Lower lobe of right lung (tissue), 2 donors: Measurements from ENCODE around the gene C22orf23. TPM values are rescaled to one million over a fixed set of nuclear protein-coding genes. Genes with fewer than 3 reads are reported as not detected.
A peak's percentile ranks its signal among the peaks of the same experiment; 100 is the strongest.

Experiments used
- ATAC-seq, 2 donors: fragments of 200-7000 bp; cut with Tn5 transposase; one replicate each; pipeline ENCODE4 v1.9.1; 2020 to 2022; ENCODE audit warnings: mild to moderate bottlenecking in 2 of 2, moderate library complexity in 2 of 2
- DNase-seq: peaks from one replicate; pipeline ENCODE4 v3.0.0-alpha.2; 2020
- H3K27ac ChIP-seq: fragments of 200-600 bp; one replicate; pipeline ENCODE4 v1.8.0; 2022
- H3K27me3 ChIP-seq: fragments of 200-600 bp; one replicate; pipeline ENCODE4 v1.8.0; 2022; ENCODE audit warnings: low read depth
- H3K36me3 ChIP-seq: fragments of 200-600 bp; one replicate; pipeline ENCODE4 v1.8.0; 2022; ENCODE audit warnings: mild to moderate bottlenecking
- H3K4me1 ChIP-seq: fragments of 200-600 bp; one replicate; pipeline ENCODE4 v1.8.0; 2022
- H3K4me3 ChIP-seq: fragments of 200-600 bp; one replicate; pipeline ENCODE4 v1.8.0; 2022; ENCODE audit warnings: mild to moderate bottlenecking
- H3K9me3 ChIP-seq: fragments of 200-600 bp; one replicate; pipeline ENCODE4 v1.8.0; 2022
- intact Hi-C: fragments of 100-400 bp; cut with DNase I; formaldehyde crosslinking; loops from one replicate; pipeline ENCODE4 v1.11.0; 2022
- total RNA-seq: library from RNA; stranded (reverse); fragmentation: NEBNext Ultra II Directional; extraction: Animal tissue kit (Norgen Biotek cat#: 25700); gene quantifications from one replicate; pipeline ENCODE4 v1.2.1, GENCODE V29; 2021
- TF ChIP-seq, protein P1 (sequence below): fragments of 200-600 bp; IDR thresholded peaks from one replicate; pipeline ENCODE4 v1.8.0; 2022; ENCODE audit warnings: antibody characterized with exemption, mild to moderate bottlenecking
- donor health status: DM: no; HTN: yes; CAD: no; lungs with severe emphysema.

C22orf23 gene
- total RNA-seq, 1 donor from 2014 or later: 1.2 TPM

DNA sequence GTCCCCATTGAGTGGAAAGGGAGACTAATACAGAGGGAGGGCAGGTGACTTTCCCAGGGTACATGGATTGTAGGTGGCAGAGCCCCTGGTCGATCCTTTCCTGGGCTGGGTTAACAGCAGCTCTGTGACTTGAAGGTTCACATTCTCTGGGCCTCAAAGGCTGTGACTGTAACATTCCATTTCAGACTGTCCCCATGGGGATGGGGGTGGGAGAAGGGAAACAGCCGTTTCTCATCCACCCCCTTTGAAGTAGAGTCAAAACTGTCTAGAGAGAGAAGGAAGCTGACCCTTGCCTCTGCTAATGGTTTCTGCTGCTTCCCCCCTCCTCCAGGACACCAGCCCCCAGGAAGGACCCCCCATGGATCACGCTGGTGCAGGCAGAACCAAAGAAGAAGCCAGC, 28.1 kb downstream of the C22orf23 start:
- ATAC-seq (no peak), DNase-seq (no peak)
- Histone ChIP-seq H3K27me3 (no peaks in the 10 kb centered on the region), H3K4me3 (no peak overlapping the region), H3K36me3 (peaks cover 84% of the 10 kb centered on the region), H3K9me3 (no peaks in the 10 kb centered on the region), H3K4me1 (peaks cover 3% of the 10 kb centered on the region), H3K27ac (no peak overlapping the region)
- TF ChIP-seq, protein P1, sequence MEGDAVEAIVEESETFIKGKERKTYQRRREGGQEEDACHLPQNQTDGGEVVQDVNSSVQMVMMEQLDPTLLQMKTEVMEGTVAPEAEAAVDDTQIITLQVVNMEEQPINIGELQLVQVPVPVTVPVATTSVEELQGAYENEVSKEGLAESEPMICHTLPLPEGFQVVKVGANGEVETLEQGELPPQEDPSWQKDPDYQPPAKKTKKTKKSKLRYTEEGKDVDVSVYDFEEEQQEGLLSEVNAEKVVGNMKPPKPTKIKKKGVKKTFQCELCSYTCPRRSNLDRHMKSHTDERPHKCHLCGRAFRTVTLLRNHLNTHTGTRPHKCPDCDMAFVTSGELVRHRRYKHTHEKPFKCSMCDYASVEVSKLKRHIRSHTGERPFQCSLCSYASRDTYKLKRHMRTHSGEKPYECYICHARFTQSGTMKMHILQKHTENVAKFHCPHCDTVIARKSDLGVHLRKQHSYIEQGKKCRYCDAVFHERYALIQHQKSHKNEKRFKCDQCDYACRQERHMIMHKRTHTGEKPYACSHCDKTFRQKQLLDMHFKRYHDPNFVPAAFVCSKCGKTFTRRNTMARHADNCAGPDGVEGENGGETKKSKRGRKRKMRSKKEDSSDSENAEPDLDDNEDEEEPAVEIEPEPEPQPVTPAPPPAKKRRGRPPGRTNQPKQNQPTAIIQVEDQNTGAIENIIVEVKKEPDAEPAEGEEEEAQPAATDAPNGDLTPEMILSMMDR: no peak
- intact Hi-C loops: no loop called here

DNA sequence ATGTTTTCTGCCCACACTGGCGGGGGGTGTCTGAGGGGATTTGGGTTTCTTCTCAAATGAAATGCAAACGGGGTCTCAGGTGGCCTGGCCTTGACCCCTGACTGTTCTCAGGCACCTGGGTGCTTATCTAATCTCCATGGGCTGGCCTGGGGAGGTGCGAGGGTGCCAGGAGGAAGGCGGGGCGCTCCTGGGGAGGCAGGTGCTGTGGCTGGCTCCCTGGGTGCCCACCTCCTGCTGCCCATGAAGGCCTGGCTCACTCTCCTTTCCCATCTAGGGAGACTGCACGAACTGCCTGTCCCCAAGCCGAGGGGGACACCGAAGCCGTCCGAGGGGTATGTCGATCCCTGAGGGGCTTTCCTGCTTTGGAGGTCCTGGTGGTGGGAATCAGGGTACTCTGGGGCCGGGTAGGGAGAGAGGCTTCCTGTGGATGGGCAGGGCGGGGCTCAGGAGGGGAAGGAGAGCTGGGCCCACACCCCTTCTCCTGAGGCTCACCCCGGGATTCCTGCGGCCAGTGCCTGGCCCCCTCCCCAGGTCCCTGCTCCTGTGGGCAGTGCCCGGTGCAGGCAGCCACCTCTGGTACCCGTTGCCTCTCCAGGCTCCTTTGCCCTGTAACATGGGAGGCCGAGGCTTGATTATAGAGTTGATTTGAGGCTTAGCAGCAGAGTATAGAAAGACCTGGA, 28.9 kb downstream of the C22orf23 start:
- H3K27ac ChIP-seq: no peak overlapping the region
- H3K27me3 ChIP-seq: no peaks in the 10 kb centered on the region
- intact Hi-C loops: no loop called here
- no peak for DNase-seq
- peaks cover 76% of the 10 kb centered on the region for H3K36me3 ChIP-seq
- no peak for ATAC-seq
- TF ChIP-seq, protein P1: no peak
- no peaks in the 10 kb centered on the region for H3K9me3 ChIP-seq
- H3K4me3 ChIP-seq: no peak overlapping the region
- H3K4me1 ChIP-seq: peaks cover 7% of the 10 kb centered on the region

DNA sequence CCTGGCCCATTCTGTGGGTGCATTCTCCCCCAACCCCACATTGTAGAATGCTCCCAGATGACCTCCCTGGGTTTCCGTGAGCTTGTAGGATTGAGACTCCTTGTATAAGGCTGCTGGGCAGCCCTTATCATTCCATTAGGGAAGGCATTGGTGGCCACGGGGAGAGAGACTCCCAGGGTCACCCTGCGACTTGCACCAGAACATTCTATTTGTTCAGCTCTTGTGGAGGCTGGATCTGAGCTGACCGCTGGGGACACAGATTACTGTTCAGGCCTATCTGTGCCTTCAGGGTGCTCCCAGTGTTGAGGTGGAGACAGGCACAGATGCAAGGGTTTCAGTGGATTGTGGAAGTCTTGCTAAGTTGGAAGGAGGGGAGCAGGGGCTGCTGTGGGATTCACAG, 29.5 kb downstream of the C22orf23 start:
- ATAC-seq: no peak
- H3K36me3 ChIP-seq: peaks cover 75% of the 10 kb centered on the region
- no peak overlapping the region for H3K4me3 ChIP-seq
- H3K27me3 ChIP-seq: no peaks in the 10 kb centered on the region
- H3K4me1 ChIP-seq: peaks cover 7% of the 10 kb centered on the region
- DNase-seq: no peak
- no peaks in the 10 kb centered on the region for H3K9me3 ChIP-seq
- TF ChIP-seq, protein P1: no peak
- intact Hi-C loops: no loop called here
- H3K27ac ChIP-seq: no peak overlapping the region

GRCh38 chr22:37922191-37922590, 31.2 kb downstream of the C22orf23 start:
- Histone ChIP-seq H3K4me1 (peaks cover 7% of the 10 kb centered on the region), H3K27ac (no peak overlapping the region)

DNA sequence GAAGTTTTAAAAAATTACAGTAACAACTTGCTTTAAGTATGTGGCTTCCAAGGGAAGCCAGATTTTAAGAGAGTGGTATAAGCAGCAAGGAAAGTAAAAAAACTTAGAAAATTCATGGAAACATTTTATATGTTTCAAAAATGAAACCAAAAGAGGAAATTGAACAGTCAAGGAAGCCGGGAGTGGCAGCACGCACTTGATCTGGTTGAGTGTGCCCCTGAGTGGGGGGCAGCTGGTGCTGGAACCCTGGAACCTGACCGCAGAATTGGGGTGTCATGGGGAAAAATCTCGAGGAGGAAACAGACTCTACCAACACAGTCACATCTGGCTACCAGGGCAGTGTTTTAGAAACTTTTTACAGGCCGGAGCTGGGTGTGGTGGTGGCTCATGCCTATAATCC, 33.3 kb downstream of the C22orf23 start:
- Histone ChIP-seq H3K36me3 (peaks cover 74% of the 10 kb centered on the region), H3K27me3 (no peaks in the 10 kb centered on the region), H3K9me3 (no peaks in the 10 kb centered on the region), H3K4me1 (peaks cover 7% of the 10 kb centered on the region), H3K27ac (peak overlapping the region; percentile 48), H3K4me3 (no peak overlapping the region)
- no peak for ATAC-seq
- no peak for DNase-seq
- intact Hi-C loops: no loop called here
- TF ChIP-seq, protein P1: no peak

More at GRCh38 chr22:37922191-37922590, 31.2 kb downstream of the C22orf23 start:
- Histone ChIP-seq H3K9me3 (no peaks in the 10 kb centered on the region), H3K4me3 (no peak overlapping the region), H3K36me3 (peaks cover 75% of the 10 kb centered on the region), H3K27me3 (no peaks in the 10 kb centered on the region)
- DNase-seq (no peak), ATAC-seq (no peak)
- TF ChIP-seq, protein P1: no peak
- intact Hi-C loops: no loop called here
